HCT116 (cell line): Measurements from ENCODE around the gene BMPER. TPM values are rescaled to one million over a fixed set of nuclear protein-coding genes. Genes with fewer than 3 reads are reported as not detected.
A peak's percentile ranks its signal among the peaks of the same experiment; 100 is the strongest.

Source experiments
- ATAC-seq: fragments of 200-7000 bp; cut with Tn5 transposase; 2 replicates; pipeline ENCODE4 v1.9.1; 2020; ENCODE audit warnings: mild to moderate bottlenecking, moderate library complexity
- BruUV-seq: library from RNA; stranded (reverse); fragments of 400-500 nt; replicated peaks from 2 replicates; lab custom pipeline; 2021; lab: Mats Ljungman, UMichigan
- CTCF ChIA-PET: fragments of 300-600 bp; sonication (Branson Sonifier 250); formaldehyde crosslinking; loops from one replicate; lab custom pipeline; 2021; ENCODE audit warnings: antibody characterized with exemption; lab: Charles Lee
- POLR2A ChIA-PET: fragments of 300-600, 350-600 bp; sonication (Branson Sonifier 250); formaldehyde crosslinking; loops from one replicate; lab custom pipeline; 2021; ENCODE audit warnings: antibody characterized with exemption; lab: Charles Lee
- RAD21 ChIA-PET, 2 experiments: fragments of 300-600 bp; sonication (Branson Sonifier 250); formaldehyde crosslinking; loops; one replicate each; lab custom pipeline; 2023; ENCODE audit warnings: low total read pairs in 2 of 2; ENCODE audit not compliant: uncharacterized antibody in 2 of 2, unreplicated experiment in 2 of 2, low non-redundant PET in 1 of 2; lab: Charles Lee
- DNase-seq: peaks from one replicate; pipeline ENCODE4 v3.0.0-alpha.2; 2010; ENCODE audit warnings: low read depth, low spot score
- H2AFZ ChIP-seq: fragments of 200-600 bp; shearing (Covaris generic), sonication (generic); 2 replicates; pipeline ENCODE4 v1.6.1; 2017; ENCODE audit warnings: low read depth, mixed run types, mixed read lengths, antibody characterized with exemption, low read length; ENCODE audit not compliant: poor library complexity, severe bottlenecking
- H3K27ac ChIP-seq: 2 replicates; pipeline ENCODE4 v1.5.1; 2012; ENCODE audit warnings: low read depth, low read length
- H3K27me3 ChIP-seq: fragments of 200-600 bp; sonication (generic); 2 replicates; pipeline ENCODE4 v1.6.1; 2016; ENCODE audit warnings: mixed run types, low read length, mixed read lengths; ENCODE audit not compliant: insufficient read depth
- H3K36me3 ChIP-seq, 2 experiments: fragments of 200-500 bp in 1 of 2; fragments of 200-600 bp in 1 of 2; sonication (Bioruptor generic) in 1 of 2; sonication (generic) in 1 of 2; 2 replicates each; pipeline versions ENCODE4 v1.5.1 to v1.6.1; 2014 to 2016; ENCODE audit warnings: low read length in 2 of 2, inconsistent platforms in 1 of 2, mixed read lengths in 1 of 2, mixed run types in 1 of 2; ENCODE audit not compliant: insufficient read depth in 2 of 2, control insufficient read depth in 1 of 2
- H3K4me1 ChIP-seq, 2 experiments: fragments of 200-600 bp in 1 of 2; sonication (generic) in 1 of 2; 2 replicates each; pipeline versions ENCODE4 v1.5.1 to v1.6.1; 2012 to 2017; ENCODE audit warnings: low read length in 2 of 2, inconsistent platforms in 1 of 2, mild to moderate bottlenecking in 1 of 2, mixed read lengths in 1 of 2, mixed run types in 1 of 2, moderate library complexity in 1 of 2; ENCODE audit not compliant: insufficient read depth in 2 of 2, control insufficient read depth in 1 of 2
- H3K4me2 ChIP-seq: fragments of 200-600 bp; sonication (generic); 2 replicates; pipeline ENCODE4 v1.6.1; 2017; ENCODE audit warnings: mixed run types, low read length, mixed read lengths
- H3K4me3 ChIP-seq, 2 experiments: fragments of 200-600 bp in 1 of 2; sonication (generic) in 1 of 2; replicated peaks in 1 of 2; 2 replicates each; pipeline ENCODE4 v1.5.1; 2011 to 2016; ENCODE audit warnings: low read length in 2 of 2, control low read depth in 1 of 2, low read depth in 1 of 2, mild to moderate bottlenecking in 1 of 2, mixed read lengths in 1 of 2, mixed run types in 1 of 2
- H3K79me2 ChIP-seq: fragments of 200-600 bp; sonication (generic); 2 replicates; pipeline ENCODE4 v1.6.1; 2017; ENCODE audit warnings: mild to moderate bottlenecking, mixed run types, low read length, moderate library complexity, mixed read lengths; ENCODE audit not compliant: insufficient read depth
- H3K9ac ChIP-seq: fragments of 200-600 bp; sonication (generic); 2 replicates; pipeline ENCODE4 v1.6.1; 2016; ENCODE audit warnings: low read length, mixed read lengths
- H3K9me2 ChIP-seq: fragments of 200-600 bp; sonication (generic), shearing (Covaris generic); 2 replicates; pipeline ENCODE4 v1.6.1; 2017; ENCODE audit warnings: mixed run types, mild to moderate bottlenecking, moderate library complexity; ENCODE audit not compliant: insufficient read depth
- H3K9me3 ChIP-seq, 2 experiments: fragments of 200-500 bp in 1 of 2; fragments of 200-600 bp in 1 of 2; sonication (Bioruptor generic) in 1 of 2; sonication (generic) in 1 of 2; 2 replicates each; pipeline ENCODE4 v1.6.1; 2014 to 2017; ENCODE audit warnings: low read length in 2 of 2, mixed read lengths in 2 of 2, inconsistent platforms in 1 of 2, low read depth in 1 of 2, mild to moderate bottlenecking in 1 of 2, mixed run types in 1 of 2, moderate library complexity in 1 of 2; ENCODE audit not compliant: control insufficient read depth in 1 of 2, insufficient read depth in 1 of 2
- H4K20me1 ChIP-seq: fragments of 200-600 bp; sonication (generic), shearing (Covaris generic); 2 replicates; pipeline ENCODE4 v1.6.1; 2017; ENCODE audit warnings: mixed run types, mild to moderate bottlenecking, moderate library complexity; ENCODE audit not compliant: insufficient read depth
- CBX3 ChIP-seq: IDR thresholded peaks from 2 replicates; pipeline ENCODE4 v1.6.1; 2012; ENCODE audit warnings: low read depth
- ELF1 ChIP-seq: IDR thresholded peaks from 2 replicates; pipeline ENCODE4 v1.6.1; 2012; ENCODE audit warnings: low read depth, borderline replicate concordance
- EZH2 ChIP-seq: fragments of 200-600 bp; sonication (generic); IDR thresholded peaks from 2 replicates; pipeline ENCODE4 v1.6.1; 2017; ENCODE audit warnings: antibody characterized with exemption, mixed run types
- EZH2phosphoT487 ChIP-seq: fragments of 200-600 bp; IDR thresholded peaks from 2 replicates; pipeline ENCODE4 v1.6.1; 2018; ENCODE audit warnings: antibody characterized with exemption, borderline replicate concordance
- JUND ChIP-seq: IDR thresholded peaks from 2 replicates; pipeline ENCODE4 v1.6.1; 2012
- POLR2A ChIP-seq: IDR thresholded peaks from 2 replicates; pipeline ENCODE4 v1.7.0; 2011; ENCODE audit warnings: borderline replicate concordance; ENCODE audit not compliant: insufficient read depth, insufficient read length; ENCODE audit errors: extremely low read depth
- POLR2AphosphoS5 ChIP-seq: IDR thresholded peaks from 2 replicates; pipeline ENCODE4 v1.6.1; 2011; ENCODE audit warnings: mild to moderate bottlenecking, low read depth, low read length, moderate library complexity
- RAD21 ChIP-seq: IDR thresholded peaks from 2 replicates; pipeline ENCODE4 v1.6.1; 2012; ENCODE audit warnings: low read depth, mild to moderate bottlenecking
- SIN3A ChIP-seq: IDR thresholded peaks from 2 replicates; pipeline ENCODE4 v1.6.1; 2012; ENCODE audit warnings: low read depth
- SP1 ChIP-seq: IDR thresholded peaks from 2 replicates; pipeline ENCODE4 v1.6.1; 2012; ENCODE audit warnings: low read depth
- SRF ChIP-seq: IDR thresholded peaks from 2 replicates; pipeline ENCODE4 v1.6.1; 2012; ENCODE audit warnings: low read depth
- TCF7L2 ChIP-seq: IDR thresholded peaks from 2 replicates; pipeline ENCODE4 v1.7.0; 2011; ENCODE audit warnings: borderline replicate concordance, inconsistent platforms; ENCODE audit not compliant: insufficient read depth, insufficient read length; ENCODE audit errors: extremely low read depth
- YY1 ChIP-seq: IDR thresholded peaks from 2 replicates; pipeline ENCODE4 v1.6.1; 2011; ENCODE audit warnings: low read length, low read depth, moderate library complexity, mild to moderate bottlenecking; ENCODE audit not compliant: insufficient replicate concordance; ENCODE audit errors: extremely low read depth
- ZNF274 ChIP-seq: fragments of 200-500 bp; sonication (Bioruptor generic); IDR thresholded peaks from 2 replicates; pipeline ENCODE4 v1.6.1; 2014; ENCODE audit warnings: mild to moderate bottlenecking, low read depth, low read length, inconsistent platforms
- intact Hi-C: fragments of 100-400 bp; cut with micrococcal nuclease; formaldehyde crosslinking; loops from 2 replicates; pipeline ENCODE4 v1.10.0; 2022
- total RNA-seq: library from RNA; stranded (reverse); gene quantifications from one replicate; pipeline ENCODE4 v1.2.1, GENCODE V29; 2021; ENCODE audit not compliant: unreplicated experiment
- TF ChIP-seq, protein P1 (sequence below): IDR thresholded peaks from 2 replicates; pipeline ENCODE4 v1.6.1; 2012
- TF ChIP-seq, protein P2 (sequence below), 3 experiments: fragments of 200-600 bp in 1 of 3; sonication (generic) in 1 of 3; IDR thresholded peaks in 2 of 3; conservative IDR thresholded peaks in 1 of 3; 2 replicates each; pipeline ENCODE4 v1.5.1; 2012 to 2017; ENCODE audit warnings: low read depth in 2 of 3, low read length in 2 of 3, antibody characterized with exemption in 1 of 3, borderline replicate concordance in 1 of 3, control low read depth in 1 of 3, mild to moderate bottlenecking in 1 of 3, mixed read lengths in 1 of 3, mixed run types in 1 of 3, moderate library complexity in 1 of 3; ENCODE audit not compliant: insufficient read depth in 1 of 3
- TF ChIP-seq, protein P3 (sequence below): IDR thresholded peaks from 2 replicates; pipeline ENCODE4 v1.6.1; 2011; ENCODE audit warnings: mild to moderate bottlenecking, low read length, moderate library complexity; ENCODE audit not compliant: insufficient replicate concordance; ENCODE audit errors: extremely low read depth
- TF ChIP-seq, protein P4 (sequence below): IDR thresholded peaks from 2 replicates; pipeline ENCODE4 v1.6.1; 2012

The BMPER gene
- total RNA-seq, 1 experiment from 2014 or later: not detected

DNA sequence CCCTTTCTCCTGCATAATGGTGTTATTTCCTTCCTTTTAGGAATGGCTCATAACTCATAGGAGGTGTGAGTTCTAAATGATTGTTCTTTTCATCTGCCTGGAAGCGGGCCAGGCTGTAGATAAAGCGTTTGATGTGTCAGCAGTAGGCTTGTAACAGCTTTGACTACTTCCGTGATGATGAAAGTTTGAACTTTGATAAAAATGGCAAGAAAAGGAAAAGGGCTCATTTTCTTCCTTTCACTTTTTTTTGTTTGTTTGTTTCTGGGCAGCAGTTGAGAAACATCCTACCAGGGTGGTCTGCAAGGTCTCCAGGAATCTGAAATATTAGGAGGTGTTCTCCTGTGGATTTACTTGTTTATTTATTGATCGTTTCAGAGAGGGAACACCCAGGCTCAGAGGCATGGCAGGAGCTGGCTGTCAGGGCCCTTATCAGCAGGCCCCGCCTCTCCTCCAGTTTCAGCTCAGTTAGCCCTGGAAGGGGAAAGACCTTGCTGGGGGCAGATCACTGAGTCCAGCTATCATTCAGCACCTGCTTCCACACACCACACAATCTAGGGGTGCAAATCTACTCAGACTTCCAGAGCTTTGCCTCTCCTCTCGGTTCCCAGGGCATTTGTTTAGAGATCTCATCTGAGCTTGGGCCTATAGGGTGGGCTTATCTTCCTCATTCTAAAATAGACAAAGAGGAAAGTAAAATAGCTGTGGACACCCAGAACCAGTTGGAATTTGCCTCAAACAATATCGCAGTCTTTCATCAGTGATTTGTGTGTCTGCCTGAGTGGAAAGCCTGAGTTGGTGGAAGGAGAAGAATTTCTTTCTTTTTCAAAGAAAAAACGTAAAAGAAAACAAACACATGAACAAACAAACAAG is 130.9 kb downstream of the BMPER start:
- ChIA-PET POLR2A (interaction anchor here (1.2 to 1.4 kb wide), 2 partner anchors 54 to 103 kb away, joined by 3 to 5 read pairs; no protein-coding TSS in a partner anchor), CTCF (interaction anchor here (0.7 to 1.2 kb wide), 3 partner anchors 52 to 104 kb away, joined by 3 to 4 read pairs (median 3); no protein-coding TSS in a partner anchor), RAD21 (interaction anchor here in 1 of 2 experiments (1.2 kb wide), 1 partner anchor 54 kb away, joined by 4 read pairs; no protein-coding TSS in a partner anchor)
- Histone ChIP-seq H3K79me2 (no peaks in the 10 kb centered on the region), H3K27me3 (no peaks in the 10 kb centered on the region), H3K36me3 (no peaks in the 10 kb centered on the region), H3K9me2 (no peaks in the 10 kb centered on the region), H2AFZ (peak overlapping the region; percentile 96), H3K9ac (no peak overlapping the region), H4K20me1 (no peaks in the 10 kb centered on the region), H3K4me1 (peaks cover 17 to 19% of the 10 kb centered on the region in 2 experiments; a peak in 3 of 4 replicates), H3K9me3 (no peaks in the 10 kb centered on the region), H3K4me3 (peak overlapping the region in 1 of 2 experiments; percentile 38; a peak in 2 of 4 replicates), H3K27ac (0 out of 2 replicates have a peak overlapping the region, but pooled peaks have one; percentile 1), H3K4me2 (peak overlapping the region; percentile 76)
- ATAC-seq: peak; percentile 93
- intact Hi-C loops: no loop called here
- peak; percentile 61 for DNase-seq
- BruUV-seq: no TSS peak
- peak; percentile 84 for TF ChIP-seq SP1
- no peak for TF ChIP-seq EZH2
- TF ChIP-seq CBX3: peak; percentile 77
- TF ChIP-seq POLR2A: no peak
- TF ChIP-seq YY1: no peak
- TF ChIP-seq, protein P1, sequence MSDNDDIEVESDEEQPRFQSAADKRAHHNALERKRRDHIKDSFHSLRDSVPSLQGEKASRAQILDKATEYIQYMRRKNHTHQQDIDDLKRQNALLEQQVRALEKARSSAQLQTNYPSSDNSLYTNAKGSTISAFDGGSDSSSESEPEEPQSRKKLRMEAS: peak; percentile 63; the same call in 1 of the 2 replicates
- TF ChIP-seq JUND: peak; percentile 84
- TF ChIP-seq POLR2AphosphoS5: peak; percentile 52
- TF ChIP-seq, protein P2, sequence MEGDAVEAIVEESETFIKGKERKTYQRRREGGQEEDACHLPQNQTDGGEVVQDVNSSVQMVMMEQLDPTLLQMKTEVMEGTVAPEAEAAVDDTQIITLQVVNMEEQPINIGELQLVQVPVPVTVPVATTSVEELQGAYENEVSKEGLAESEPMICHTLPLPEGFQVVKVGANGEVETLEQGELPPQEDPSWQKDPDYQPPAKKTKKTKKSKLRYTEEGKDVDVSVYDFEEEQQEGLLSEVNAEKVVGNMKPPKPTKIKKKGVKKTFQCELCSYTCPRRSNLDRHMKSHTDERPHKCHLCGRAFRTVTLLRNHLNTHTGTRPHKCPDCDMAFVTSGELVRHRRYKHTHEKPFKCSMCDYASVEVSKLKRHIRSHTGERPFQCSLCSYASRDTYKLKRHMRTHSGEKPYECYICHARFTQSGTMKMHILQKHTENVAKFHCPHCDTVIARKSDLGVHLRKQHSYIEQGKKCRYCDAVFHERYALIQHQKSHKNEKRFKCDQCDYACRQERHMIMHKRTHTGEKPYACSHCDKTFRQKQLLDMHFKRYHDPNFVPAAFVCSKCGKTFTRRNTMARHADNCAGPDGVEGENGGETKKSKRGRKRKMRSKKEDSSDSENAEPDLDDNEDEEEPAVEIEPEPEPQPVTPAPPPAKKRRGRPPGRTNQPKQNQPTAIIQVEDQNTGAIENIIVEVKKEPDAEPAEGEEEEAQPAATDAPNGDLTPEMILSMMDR (IDR thresholded peaks at IDR 0.05 in 2 of 3, conservative IDR thresholded peaks at IDR 0.05 in 1 of 3; ENCODE audit: borderline replicate concordance in 1 of 3, insufficient read depth in 1 of 3, low read depth in 2 of 3, low read length in 2 of 3): no peak
- TF ChIP-seq EZH2phosphoT487: no peak
- TF ChIP-seq SIN3A: peak; percentile 48; the same call in 1 of the 2 replicates
- peak; percentile 49; the same call in 1 of the 2 replicates for TF ChIP-seq SRF
- TF ChIP-seq ZNF274: no peak
- TF ChIP-seq RAD21: no peak
- peak; percentile 98 for TF ChIP-seq TCF7L2
- TF ChIP-seq ELF1: peak; percentile 59
- TF ChIP-seq, protein P3, sequence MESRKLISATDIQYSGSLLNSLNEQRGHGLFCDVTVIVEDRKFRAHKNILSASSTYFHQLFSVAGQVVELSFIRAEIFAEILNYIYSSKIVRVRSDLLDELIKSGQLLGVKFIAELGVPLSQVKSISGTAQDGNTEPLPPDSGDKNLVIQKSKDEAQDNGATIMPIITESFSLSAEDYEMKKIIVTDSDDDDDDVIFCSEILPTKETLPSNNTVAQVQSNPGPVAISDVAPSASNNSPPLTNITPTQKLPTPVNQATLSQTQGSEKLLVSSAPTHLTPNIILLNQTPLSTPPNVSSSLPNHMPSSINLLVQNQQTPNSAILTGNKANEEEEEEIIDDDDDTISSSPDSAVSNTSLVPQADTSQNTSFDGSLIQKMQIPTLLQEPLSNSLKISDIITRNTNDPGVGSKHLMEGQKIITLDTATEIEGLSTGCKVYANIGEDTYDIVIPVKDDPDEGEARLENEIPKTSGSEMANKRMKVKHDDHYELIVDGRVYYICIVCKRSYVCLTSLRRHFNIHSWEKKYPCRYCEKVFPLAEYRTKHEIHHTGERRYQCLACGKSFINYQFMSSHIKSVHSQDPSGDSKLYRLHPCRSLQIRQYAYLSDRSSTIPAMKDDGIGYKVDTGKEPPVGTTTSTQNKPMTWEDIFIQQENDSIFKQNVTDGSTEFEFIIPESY: no peak
- TF ChIP-seq, protein P4, sequence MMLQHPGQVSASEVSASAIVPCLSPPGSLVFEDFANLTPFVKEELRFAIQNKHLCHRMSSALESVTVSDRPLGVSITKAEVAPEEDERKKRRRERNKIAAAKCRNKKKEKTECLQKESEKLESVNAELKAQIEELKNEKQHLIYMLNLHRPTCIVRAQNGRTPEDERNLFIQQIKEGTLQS: peak; percentile 83
